Endothelial cell of umbilical vein (primary cell): Measurements from ENCODE around the gene PNPO. TPM values are rescaled to one million over a fixed set of nuclear protein-coding genes. Genes with fewer than 3 reads are reported as not detected.

Source experiments
- BruUV-seq: library from RNA; stranded (reverse); fragments of 400-500 nt; replicated peaks from 2 replicates; lab custom pipeline; 2021; lab: Mats Ljungman, UMichigan
- CTCF ChIA-PET: fragments of 300-600, 350-600 bp; sonication (Branson Sonifier 250); formaldehyde crosslinking; loops from one replicate; lab custom pipeline; 2021; ENCODE audit warnings: antibody characterized with exemption, inconsistent platforms; lab: Charles Lee
- POLR2A ChIA-PET: fragments of 300-600, 350-600 bp; sonication (Branson Sonifier 250); formaldehyde crosslinking; loops from one replicate; lab custom pipeline; 2021; ENCODE audit warnings: antibody characterized with exemption, inconsistent platforms; lab: Charles Lee
- DNase-seq: peaks from one replicate; pipeline ENCODE4 v3.0.0-alpha.2; 2011; ENCODE audit warnings: low read depth, low spot score
- FAIRE-seq: peaks from 2 replicates; lab custom pipeline; 2011; peaks lifted over from hg19 to GRCh38; lab: Jason Lieb, UNC
- H2AFZ ChIP-seq: 2 replicates; pipeline ENCODE4 v1.6.0; 2012; ENCODE audit warnings: low read depth, low read length, control low read depth, inconsistent platforms
- H3K27ac ChIP-seq: 2 replicates; pipeline ENCODE4 v1.5.1; 2011; ENCODE audit warnings: low read depth, mild to moderate bottlenecking, control low read depth, low read length, moderate library complexity; ENCODE audit not compliant: insufficient read depth
- H3K27me3 ChIP-seq, 2 experiments: 2 replicates each; pipeline versions ENCODE4 v1.6.0 to v1.6.1; 2011; ENCODE audit warnings: low read length in 2 of 2, mixed read lengths in 1 of 2; ENCODE audit not compliant: control insufficient read depth in 2 of 2, insufficient read depth in 2 of 2
- H3K36me3 ChIP-seq, 2 experiments: 2 replicates in 1 of 2; 3 replicates in 1 of 2; pipeline ENCODE4 v1.5.1; 2011; ENCODE audit warnings: low read length in 2 of 2, mild to moderate bottlenecking in 1 of 2, moderate library complexity in 1 of 2; ENCODE audit not compliant: control insufficient read depth in 2 of 2, insufficient read depth in 2 of 2; ENCODE audit errors: extremely low read depth in 1 of 2
- H3K4me1 ChIP-seq: 3 replicates; pipeline ENCODE4 v1.5.1; 2011; ENCODE audit warnings: mild to moderate bottlenecking, low read length; ENCODE audit not compliant: control insufficient read depth, insufficient read depth; ENCODE audit errors: extremely low read depth
- H3K4me2 ChIP-seq: 2 replicates; pipeline ENCODE4 v1.6.1; 2011; ENCODE audit warnings: low read length, control low read depth, mixed read lengths; ENCODE audit not compliant: insufficient read depth
- H3K4me3 ChIP-seq, 3 experiments: fragments of 200-600 bp in 1 of 3; sonication (generic), shearing (Covaris generic) in 1 of 3; replicated peaks in 1 of 3; 2 replicates each; pipeline ENCODE4 v1.5.1; 2011 to 2016; ENCODE audit warnings: control low read depth in 3 of 3, low read length in 3 of 3, mild to moderate bottlenecking in 2 of 3, inconsistent platforms in 1 of 3, low read depth in 1 of 3, moderate library complexity in 1 of 3; ENCODE audit not compliant: insufficient read depth in 1 of 3
- H3K79me2 ChIP-seq: 2 replicates; pipeline ENCODE4 v1.6.0; 2012; ENCODE audit warnings: low read length, inconsistent platforms; ENCODE audit not compliant: control insufficient read depth, insufficient read depth
- H3K9ac ChIP-seq: replicated peaks from 2 replicates; pipeline ENCODE3; 2011; ENCODE audit warnings: low read length, control low read depth; ENCODE audit not compliant: insufficient read depth; ENCODE audit errors: extremely low read depth
- H3K9me1 ChIP-seq: replicated peaks from 3 replicates; pipeline ENCODE4 v1.6.0; 2011; ENCODE audit warnings: mild to moderate bottlenecking, low read length; ENCODE audit not compliant: control insufficient read depth, insufficient read depth; ENCODE audit errors: extremely low read depth
- H3K9me3 ChIP-seq: replicated peaks from 2 replicates; pipeline ENCODE4 v1.5.1; 2012; ENCODE audit warnings: low read length, inconsistent platforms; ENCODE audit not compliant: control insufficient read depth, insufficient read depth
- H4K20me1 ChIP-seq: replicated peaks from 2 replicates; pipeline ENCODE3; 2011; ENCODE audit warnings: mild to moderate bottlenecking, low read length; ENCODE audit not compliant: control insufficient read depth, insufficient read depth; ENCODE audit errors: extremely low read depth
- EZH2 ChIP-seq: IDR thresholded peaks from 2 replicates; pipeline ENCODE4 v1.6.1; 2012; ENCODE audit warnings: borderline replicate concordance, low read depth, mild to moderate bottlenecking, moderate library complexity, low read length, inconsistent platforms; ENCODE audit not compliant: severe bottlenecking
- FOS ChIP-seq: IDR thresholded peaks from 2 replicates; pipeline ENCODE4 v1.6.1; 2011; ENCODE audit warnings: mild to moderate bottlenecking, low read length, moderate library complexity, borderline replicate concordance; ENCODE audit not compliant: insufficient read depth
- GATA2 ChIP-seq: IDR thresholded peaks from 2 replicates; pipeline ENCODE4 v1.7.0; 2011; ENCODE audit warnings: low read depth, mild to moderate bottlenecking, moderate library complexity, mixed read lengths, low read length; ENCODE audit not compliant: insufficient read length, insufficient read depth
- JUN ChIP-seq: IDR thresholded peaks from 2 replicates; pipeline ENCODE4 v1.6.1; 2011; ENCODE audit warnings: borderline replicate concordance, low read depth; ENCODE audit not compliant: insufficient read length, insufficient read depth
- MYC ChIP-seq: IDR thresholded peaks from one replicate; pipeline ENCODE4 v1.6.1; 2011; ENCODE audit warnings: mild to moderate bottlenecking, low read depth, low read length
- POLR2A ChIP-seq: IDR thresholded peaks from 2 replicates; pipeline ENCODE4 v1.6.1; 2012; ENCODE audit warnings: low read depth, mild to moderate bottlenecking, control low read depth, low read length
- POLR2AphosphoS5 ChIP-seq: IDR thresholded peaks from 2 replicates; pipeline ENCODE4 v1.6.1; 2012; ENCODE audit warnings: low read depth, mild to moderate bottlenecking, control low read depth, low read length, moderate library complexity; ENCODE audit not compliant: insufficient read depth
- dilution Hi-C: fragments of 300-500 bp; cut with MboI; formaldehyde crosslinking; loops from one replicate; pipeline ENCODE4 v1.15.0; 2019; ENCODE audit warnings: low sequenced_read_pairs; ENCODE audit not compliant: extremely low pct_ligation_motif_present
- intact Hi-C: fragments of 100-400 bp; cut with micrococcal nuclease; formaldehyde crosslinking; loops from one replicate; pipeline ENCODE4 v1.10.0; 2022
- polyA plus RNA-seq, 4 experiments: library from polyadenylated mRNA; depleted of rRNA in 3 of 4; stranded (reverse) in 3 of 4; unstranded in 1 of 4; fragments of >200 nt; gene quantifications; 2 replicates each; pipeline versions ENCODE4 v1.2.1 to v1.2.3, GENCODE V29; 2011 to 2012; ENCODE audit warnings: missing spikeins in 1 of 4
- total RNA-seq: library from RNA; stranded (reverse); gene quantifications from 2 replicates; pipeline ENCODE4 v1.2.3, GENCODE V29; 2021
- TF ChIP-seq, protein P1 (sequence below): IDR thresholded peaks from 2 replicates; pipeline ENCODE4 v1.6.1; 2011; ENCODE audit not compliant: insufficient read depth, insufficient read length
- TF ChIP-seq, protein P2 (sequence below), 2 donors: IDR thresholded peaks; 1 replicate in 1 of 2; 2 replicates in 1 of 2; pipeline ENCODE4 v1.5.1; 2011; ENCODE audit warnings: low read length in 2 of 2, mild to moderate bottlenecking in 2 of 2, moderate library complexity in 2 of 2, control low read depth in 1 of 2, inconsistent platforms in 1 of 2, low read depth in 1 of 2; ENCODE audit not compliant: insufficient read depth in 1 of 2; ENCODE audit errors: extremely low read depth in 1 of 2

Gene PNPO
- total and polyA plus RNA-seq, 2 donors (not counting 3 experiments of a cell fraction or from before 2014, with no cell fraction given) = 19.7 to 22.0 TPM

DNA sequence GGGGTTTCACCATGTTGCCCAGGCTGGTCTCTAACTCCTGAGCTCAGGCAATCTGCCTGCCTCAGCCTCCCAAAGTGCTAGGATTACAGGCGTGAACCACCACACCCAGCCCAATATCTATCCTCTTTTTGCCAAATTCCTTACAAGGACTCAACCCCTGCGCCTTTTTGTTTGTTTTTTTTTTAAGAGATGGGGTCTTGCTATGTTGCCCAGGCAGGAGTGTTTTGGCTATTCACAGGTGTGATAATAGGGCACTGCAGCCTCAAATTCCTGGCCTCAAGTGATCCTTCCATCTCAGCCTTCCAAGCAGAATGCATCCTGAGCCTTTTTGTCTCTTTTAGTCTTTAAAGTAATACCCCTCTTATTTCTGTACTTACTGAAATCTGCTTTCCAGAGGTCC is 28.3 kb upstream of the PNPO start:
- TF ChIP-seq EZH2 = no peak
- TF ChIP-seq, protein P1, sequence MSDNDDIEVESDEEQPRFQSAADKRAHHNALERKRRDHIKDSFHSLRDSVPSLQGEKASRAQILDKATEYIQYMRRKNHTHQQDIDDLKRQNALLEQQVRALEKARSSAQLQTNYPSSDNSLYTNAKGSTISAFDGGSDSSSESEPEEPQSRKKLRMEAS = no peak
- no peak for TF ChIP-seq FOS
- no peak for TF ChIP-seq JUN
- TF ChIP-seq, protein P2, sequence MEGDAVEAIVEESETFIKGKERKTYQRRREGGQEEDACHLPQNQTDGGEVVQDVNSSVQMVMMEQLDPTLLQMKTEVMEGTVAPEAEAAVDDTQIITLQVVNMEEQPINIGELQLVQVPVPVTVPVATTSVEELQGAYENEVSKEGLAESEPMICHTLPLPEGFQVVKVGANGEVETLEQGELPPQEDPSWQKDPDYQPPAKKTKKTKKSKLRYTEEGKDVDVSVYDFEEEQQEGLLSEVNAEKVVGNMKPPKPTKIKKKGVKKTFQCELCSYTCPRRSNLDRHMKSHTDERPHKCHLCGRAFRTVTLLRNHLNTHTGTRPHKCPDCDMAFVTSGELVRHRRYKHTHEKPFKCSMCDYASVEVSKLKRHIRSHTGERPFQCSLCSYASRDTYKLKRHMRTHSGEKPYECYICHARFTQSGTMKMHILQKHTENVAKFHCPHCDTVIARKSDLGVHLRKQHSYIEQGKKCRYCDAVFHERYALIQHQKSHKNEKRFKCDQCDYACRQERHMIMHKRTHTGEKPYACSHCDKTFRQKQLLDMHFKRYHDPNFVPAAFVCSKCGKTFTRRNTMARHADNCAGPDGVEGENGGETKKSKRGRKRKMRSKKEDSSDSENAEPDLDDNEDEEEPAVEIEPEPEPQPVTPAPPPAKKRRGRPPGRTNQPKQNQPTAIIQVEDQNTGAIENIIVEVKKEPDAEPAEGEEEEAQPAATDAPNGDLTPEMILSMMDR (IDR thresholded peaks at IDR 0.05; ENCODE audit: extremely low read depth in 1 of 2, insufficient read depth in 1 of 2, low read depth in 1 of 2, low read length in 2 of 2) = no peak
- TF ChIP-seq POLR2AphosphoS5 = no peak
- TF ChIP-seq MYC = no peak
- no peak for TF ChIP-seq GATA2
- no peak for TF ChIP-seq POLR2A
- Histone ChIP-seq H3K27ac (no peak overlapping the region), H2AFZ (no peak overlapping the region), H4K20me1 (no peaks in the 10 kb centered on the region), H3K4me1 (peaks cover 4% of the 10 kb centered on the region), H3K27me3 (no peaks in the 10 kb centered on the region), H3K4me2 (no peak overlapping the region), H3K36me3 (peaks cover 0 to 1% of the 10 kb centered on the region in 2 experiments), H3K4me3 (no peak overlapping the region), H3K9ac (no peak overlapping the region), H3K9me3 (no peaks in the 10 kb centered on the region), H3K79me2 (no peaks in the 10 kb centered on the region), H3K9me1 (no peaks in the 10 kb centered on the region)
- intact Hi-C loops (no loop called here), dilution Hi-C loops (no loop called here)
- FAIRE-seq (no peak), DNase-seq (no peak)
- ChIA-PET POLR2A (no interaction called here), CTCF (no interaction called here)
- no TSS peak for BruUV-seq
